Measurements from ENCODE around the gene NSUN5.

DNA sequence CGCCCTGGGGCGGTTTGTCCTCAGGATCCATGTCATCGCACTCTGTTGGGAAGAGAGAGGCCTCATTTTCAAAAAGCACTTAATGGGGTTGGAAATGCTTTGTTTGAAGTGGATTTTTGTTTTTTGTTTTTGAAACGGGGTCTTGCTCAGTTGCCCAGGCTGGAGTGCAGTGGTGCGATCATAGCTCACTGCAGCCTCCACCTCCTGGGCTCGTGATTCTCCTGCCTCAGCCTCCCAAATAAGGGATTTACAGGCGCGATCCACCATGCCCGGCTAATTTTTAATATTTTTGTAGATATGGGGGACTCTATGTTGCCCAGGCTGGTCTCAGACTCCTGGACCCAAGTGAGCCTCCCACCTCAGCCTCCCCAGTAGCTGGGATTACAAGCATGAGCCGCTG lies 20.1 kb upstream of the NSUN5 start:
- TF ChIP-seq SRF (IDR thresholded peaks at IDR 0.05; ENCODE audit: low read depth, low read length), result no peak
- TF ChIP-seq, protein P1, sequence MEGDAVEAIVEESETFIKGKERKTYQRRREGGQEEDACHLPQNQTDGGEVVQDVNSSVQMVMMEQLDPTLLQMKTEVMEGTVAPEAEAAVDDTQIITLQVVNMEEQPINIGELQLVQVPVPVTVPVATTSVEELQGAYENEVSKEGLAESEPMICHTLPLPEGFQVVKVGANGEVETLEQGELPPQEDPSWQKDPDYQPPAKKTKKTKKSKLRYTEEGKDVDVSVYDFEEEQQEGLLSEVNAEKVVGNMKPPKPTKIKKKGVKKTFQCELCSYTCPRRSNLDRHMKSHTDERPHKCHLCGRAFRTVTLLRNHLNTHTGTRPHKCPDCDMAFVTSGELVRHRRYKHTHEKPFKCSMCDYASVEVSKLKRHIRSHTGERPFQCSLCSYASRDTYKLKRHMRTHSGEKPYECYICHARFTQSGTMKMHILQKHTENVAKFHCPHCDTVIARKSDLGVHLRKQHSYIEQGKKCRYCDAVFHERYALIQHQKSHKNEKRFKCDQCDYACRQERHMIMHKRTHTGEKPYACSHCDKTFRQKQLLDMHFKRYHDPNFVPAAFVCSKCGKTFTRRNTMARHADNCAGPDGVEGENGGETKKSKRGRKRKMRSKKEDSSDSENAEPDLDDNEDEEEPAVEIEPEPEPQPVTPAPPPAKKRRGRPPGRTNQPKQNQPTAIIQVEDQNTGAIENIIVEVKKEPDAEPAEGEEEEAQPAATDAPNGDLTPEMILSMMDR (IDR thresholded peaks at IDR 0.05; ENCODE audit: control extremely low read depth in 1 of 3, insufficient read depth in 1 of 3, low read depth in 1 of 3, low read length in 3 of 3), result no peak
- TF ChIP-seq TAF1 (IDR thresholded peaks at IDR 0.05; ENCODE audit: low read depth, low read length), result no peak
- TF ChIP-seq EGR1 (IDR thresholded peaks at IDR 0.05; ENCODE audit: borderline replicate concordance, low read depth, low read length), result no peak
